ENCODE measurements around the gene ERP29.
"Not testable (repeated sequence)": the region's sequence is repeated elsewhere in the genome, so short reads cannot be mapped to it uniquely, and the experiment has no call there.

DNA sequence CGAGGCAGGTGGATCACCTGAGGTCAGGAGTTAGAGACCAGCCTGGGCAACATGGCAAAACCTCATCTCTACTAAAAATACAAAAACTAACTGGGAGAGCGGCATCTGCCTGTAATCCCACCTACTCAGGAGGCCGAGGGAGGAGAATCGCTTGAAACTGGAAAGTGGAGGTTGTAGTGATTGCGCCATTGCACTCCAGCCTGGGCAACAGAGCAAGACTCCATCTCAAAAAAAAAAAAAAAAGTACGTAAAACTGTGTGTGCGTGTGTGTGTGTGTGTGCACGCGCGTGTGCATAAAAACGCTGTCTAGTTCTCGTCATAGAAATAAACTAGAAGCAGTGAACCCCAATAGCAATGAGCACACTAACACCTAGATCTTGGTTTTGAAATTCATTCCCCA lies 23.4 kb downstream of the ERP29 start:
- TF ChIP-seq, protein P1, sequence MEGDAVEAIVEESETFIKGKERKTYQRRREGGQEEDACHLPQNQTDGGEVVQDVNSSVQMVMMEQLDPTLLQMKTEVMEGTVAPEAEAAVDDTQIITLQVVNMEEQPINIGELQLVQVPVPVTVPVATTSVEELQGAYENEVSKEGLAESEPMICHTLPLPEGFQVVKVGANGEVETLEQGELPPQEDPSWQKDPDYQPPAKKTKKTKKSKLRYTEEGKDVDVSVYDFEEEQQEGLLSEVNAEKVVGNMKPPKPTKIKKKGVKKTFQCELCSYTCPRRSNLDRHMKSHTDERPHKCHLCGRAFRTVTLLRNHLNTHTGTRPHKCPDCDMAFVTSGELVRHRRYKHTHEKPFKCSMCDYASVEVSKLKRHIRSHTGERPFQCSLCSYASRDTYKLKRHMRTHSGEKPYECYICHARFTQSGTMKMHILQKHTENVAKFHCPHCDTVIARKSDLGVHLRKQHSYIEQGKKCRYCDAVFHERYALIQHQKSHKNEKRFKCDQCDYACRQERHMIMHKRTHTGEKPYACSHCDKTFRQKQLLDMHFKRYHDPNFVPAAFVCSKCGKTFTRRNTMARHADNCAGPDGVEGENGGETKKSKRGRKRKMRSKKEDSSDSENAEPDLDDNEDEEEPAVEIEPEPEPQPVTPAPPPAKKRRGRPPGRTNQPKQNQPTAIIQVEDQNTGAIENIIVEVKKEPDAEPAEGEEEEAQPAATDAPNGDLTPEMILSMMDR (conservative IDR thresholded peaks at IDR 0.05 in 1 of 2, IDR thresholded peaks at IDR 0.05 in 1 of 2; ENCODE audit: low read depth in 1 of 2, low read length in 2 of 2), result not testable (repeated sequence)
- not testable (repeated sequence) for TF ChIP-seq EZH2 (IDR thresholded peaks at IDR 0.05; ENCODE audit: low read length, missing control alignments)

Measured in fibroblast of lung (primary cell).